Activated naive CD4-positive, alpha-beta T cell treated with anti-CD3 and anti-CD28 coated beads, Interleukin-2, amount 10 ng/mL, durations not matched to agents 7 days and 5 days (primary cell): ENCODE measurements around the gene CDK9.

ENCODE experiments used
- CTCF ChIA-PET: fragments of 350-600 bp; sonication (Branson Sonifier 250); formaldehyde crosslinking; loops from one replicate; lab custom pipeline; 2021; ENCODE audit warnings: antibody characterized with exemption; lab: Charles Lee
- DNase-seq: peaks from one replicate; pipeline ENCODE4 v3.0.0-alpha.2; 2020
- H3K27ac Mint-ChIP-seq: one replicate; pipeline ENCODE4 v1.8.0; 2021; ENCODE audit warnings: mild to moderate bottlenecking, moderate library complexity, mixed read lengths
- H3K27me3 Mint-ChIP-seq: one replicate; pipeline ENCODE4 v1.8.0; 2021; ENCODE audit warnings: mild to moderate bottlenecking, mixed read lengths
- H3K36me3 Mint-ChIP-seq: one replicate; pipeline ENCODE4 v1.8.0; 2021; ENCODE audit warnings: mixed read lengths
- H3K4me1 Mint-ChIP-seq: one replicate; pipeline ENCODE4 v1.8.0; 2021; ENCODE audit warnings: mixed read lengths
- H3K4me3 Mint-ChIP-seq: one replicate; pipeline ENCODE4 v1.8.0; 2021; ENCODE audit warnings: mild to moderate bottlenecking, moderate library complexity, mixed read lengths
- H3K9me3 Mint-ChIP-seq: one replicate; pipeline ENCODE4 v1.8.0; 2021; ENCODE audit warnings: mixed read lengths

The CDK9 gene

GRCh38 chr9:127785933-127786772 lies at the start of gene CDK9:
TSS of gene CDK9 (plus strand) at chr9:127786034. CDS start at chr9:127786149, 115 bp downstream.
- CTCF ChIA-PET: interaction anchor here (0.7 to 4.4 kb wide), 9 partner anchors 10 to 131 kb away, joined by 3 to 34 read pairs (median 7); partner anchors contain the start of genes ST6GALNAC4 and TOR2A
- Mint-ChIP-seq H3K4me1 (peaks cover 74% of the 10 kb centered on the region), H3K9me3 (no peaks in the 10 kb centered on the region), H3K4me3 (peak within 1 kb of the TSS; percentile 95), H3K27ac (peak within 1 kb of the TSS; percentile 96), H3K27me3 (no peaks in the 10 kb centered on the region), H3K36me3 (peaks cover 39% of the 10 kb centered on the region)
- DNase-seq: peak; percentile 92

DNA sequence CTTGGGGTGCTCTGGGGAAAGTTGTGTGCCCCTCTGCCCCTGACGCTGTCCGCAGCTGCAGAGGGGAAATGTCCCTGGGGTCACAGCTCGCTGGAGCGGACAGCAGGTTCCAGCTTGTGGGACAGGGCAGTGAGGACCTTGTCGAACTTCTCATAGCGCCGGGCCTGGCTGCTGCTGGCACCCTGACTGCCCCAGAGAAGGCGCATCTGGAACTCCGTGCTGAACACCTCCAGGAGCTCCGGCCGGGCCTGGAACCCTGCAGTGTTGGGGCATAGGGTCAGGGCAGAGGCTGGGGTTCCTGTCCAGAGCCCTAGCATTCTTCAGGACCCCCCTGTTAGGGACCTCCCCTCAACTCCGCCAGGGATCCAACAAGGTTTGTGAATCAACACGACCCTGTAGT lies 47.2 kb upstream of the CDK9 start:
- CTCF ChIA-PET: interaction anchor here (0.9 to 3.0 kb wide), 2 partner anchors 46 to 131 kb away, joined by 3 to 13 read pairs; no protein-coding TSS in a partner anchor
- Mint-ChIP-seq H3K27ac (no peak overlapping the region), H3K4me1 (peaks cover 26% of the 10 kb centered on the region), H3K27me3 (no peaks in the 10 kb centered on the region), H3K4me3 (no peak overlapping the region), H3K36me3 (peaks cover 29% of the 10 kb centered on the region), H3K9me3 (no peaks in the 10 kb centered on the region)
- no peak for DNase-seq

DNA sequence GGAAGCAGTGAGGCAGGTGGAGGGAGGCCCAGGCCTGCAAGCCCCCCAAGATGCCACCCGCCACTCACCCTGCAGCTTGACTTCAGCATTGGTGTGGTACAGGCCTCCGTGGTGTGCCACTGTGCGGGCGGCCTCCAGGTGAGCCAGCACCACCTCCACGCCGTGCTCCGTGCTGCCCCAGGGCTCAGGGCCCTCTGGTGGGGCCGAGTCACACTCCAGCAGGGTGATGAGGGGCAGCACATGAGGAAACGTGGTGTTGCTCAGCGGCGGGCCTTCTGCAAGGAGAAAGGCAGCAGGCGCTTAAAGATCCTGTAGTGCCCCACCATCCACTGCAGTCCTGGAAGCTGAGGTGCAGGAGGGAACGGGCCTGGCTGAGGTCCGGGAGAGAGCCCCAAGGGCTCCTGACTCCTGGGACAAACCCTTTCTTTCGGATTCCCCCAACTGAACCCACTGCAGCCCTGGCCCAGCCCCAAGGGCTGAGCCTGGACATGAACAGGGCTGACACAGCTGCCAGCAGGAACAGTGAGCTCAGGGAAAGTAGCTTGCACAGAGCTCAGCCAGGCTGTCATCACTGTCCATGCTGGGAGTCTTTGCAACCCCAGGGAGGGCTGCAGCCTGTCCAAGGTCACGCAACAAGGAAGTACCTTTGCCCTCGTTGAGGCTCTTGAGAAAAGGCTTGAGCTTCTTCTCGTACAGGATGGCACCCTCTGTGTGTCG lies 46.1 kb upstream of the CDK9 start:
- H3K36me3 Mint-ChIP-seq: peaks cover 30% of the 10 kb centered on the region
- CTCF ChIA-PET: interaction anchor here (1.8 to 3.0 kb wide), 2 partner anchors 45 to 130 kb away, joined by 5 to 13 read pairs; no protein-coding TSS in a partner anchor
- no peak overlapping the region for H3K27ac Mint-ChIP-seq
- no peaks in the 10 kb centered on the region for H3K27me3 Mint-ChIP-seq
- no peaks in the 10 kb centered on the region for H3K9me3 Mint-ChIP-seq
- H3K4me1 Mint-ChIP-seq: peaks cover 16% of the 10 kb centered on the region
- DNase-seq: no peak
- no peak overlapping the region for H3K4me3 Mint-ChIP-seq

- Mint-ChIP-seq H3K4me3 (no peak overlapping the region), H3K9me3 (no peaks in the 10 kb centered on the region), H3K4me1 (peaks cover 5% of the 10 kb centered on the region), H3K27me3 (no peaks in the 10 kb centered on the region), H3K36me3 (peaks cover 41% of the 10 kb centered on the region), H3K27ac (no peak overlapping the region)
- no peak for DNase-seq
- CTCF ChIA-PET: interaction anchor here (1.4 kb wide), 1 partner anchor 128 kb away, joined by 3 read pairs; no protein-coding TSS in a partner anchor
Measured at GRCh38 chr9:127741831-127742434, 43.9 kb upstream of the CDK9 start.

- DNase-seq: no peak
- CTCF ChIA-PET: interaction anchor here (1.4 kb wide), 1 partner anchor 127 kb away, joined by 3 read pairs; no protein-coding TSS in a partner anchor
- H3K4me3 Mint-ChIP-seq: no peak overlapping the region
- peaks cover 44% of the 10 kb centered on the region for H3K36me3 Mint-ChIP-seq
- peaks cover 7% of the 10 kb centered on the region for H3K4me1 Mint-ChIP-seq
- H3K27me3 Mint-ChIP-seq: no peaks in the 10 kb centered on the region
- no peak overlapping the region for H3K27ac Mint-ChIP-seq
- no peaks in the 10 kb centered on the region for H3K9me3 Mint-ChIP-seq
Measured at GRCh38 chr9:127742435-127743088, 43.3 kb upstream of the CDK9 start.

DNA sequence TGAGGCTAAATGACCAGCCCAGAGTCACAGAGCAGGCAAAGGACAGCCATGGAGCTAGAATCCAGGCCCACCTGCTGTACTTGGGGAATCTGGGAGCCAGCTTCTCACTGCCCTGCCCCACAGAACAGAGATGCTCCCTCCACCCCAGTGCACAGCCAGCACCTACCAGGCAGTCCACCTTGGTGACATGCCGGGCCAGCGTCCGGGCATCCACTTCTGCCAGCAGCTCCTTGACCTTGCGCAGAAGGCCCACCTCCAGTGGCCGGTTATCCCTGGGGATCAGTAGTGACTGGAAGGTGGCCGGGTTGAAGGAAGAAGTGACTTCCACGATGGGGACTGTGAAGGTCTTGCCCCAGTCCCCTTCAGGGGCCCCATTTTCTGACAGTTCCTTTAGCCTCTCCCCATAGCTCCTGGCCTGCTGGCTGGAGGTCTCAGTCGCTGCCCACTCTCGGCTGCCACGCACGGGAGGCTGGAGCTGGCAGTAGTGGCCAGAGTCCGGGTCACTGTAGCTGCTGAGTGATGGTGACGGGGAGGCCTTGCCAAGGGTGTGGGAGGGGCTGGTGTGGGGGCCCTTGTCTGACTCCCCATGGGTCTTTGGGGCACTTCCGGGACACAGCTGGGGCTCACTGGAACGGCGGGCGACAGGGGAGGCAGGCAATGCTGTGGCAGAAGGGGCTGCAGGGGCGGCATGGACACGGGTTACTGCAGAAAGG lies 41.3 kb upstream of the CDK9 start:
- DNase-seq: no peak
- Mint-ChIP-seq H3K27ac (no peak overlapping the region), H3K4me1 (peaks cover 11% of the 10 kb centered on the region), H3K36me3 (peaks cover 51% of the 10 kb centered on the region), H3K27me3 (no peaks in the 10 kb centered on the region), H3K9me3 (no peaks in the 10 kb centered on the region), H3K4me3 (no peak overlapping the region)
- CTCF ChIA-PET: interaction anchor here (0.8 to 1.6 kb wide), 2 partner anchors 10 to 176 kb away, joined by 3 to 4 read pairs; partner anchors contain the start of gene TOR2A

DNA sequence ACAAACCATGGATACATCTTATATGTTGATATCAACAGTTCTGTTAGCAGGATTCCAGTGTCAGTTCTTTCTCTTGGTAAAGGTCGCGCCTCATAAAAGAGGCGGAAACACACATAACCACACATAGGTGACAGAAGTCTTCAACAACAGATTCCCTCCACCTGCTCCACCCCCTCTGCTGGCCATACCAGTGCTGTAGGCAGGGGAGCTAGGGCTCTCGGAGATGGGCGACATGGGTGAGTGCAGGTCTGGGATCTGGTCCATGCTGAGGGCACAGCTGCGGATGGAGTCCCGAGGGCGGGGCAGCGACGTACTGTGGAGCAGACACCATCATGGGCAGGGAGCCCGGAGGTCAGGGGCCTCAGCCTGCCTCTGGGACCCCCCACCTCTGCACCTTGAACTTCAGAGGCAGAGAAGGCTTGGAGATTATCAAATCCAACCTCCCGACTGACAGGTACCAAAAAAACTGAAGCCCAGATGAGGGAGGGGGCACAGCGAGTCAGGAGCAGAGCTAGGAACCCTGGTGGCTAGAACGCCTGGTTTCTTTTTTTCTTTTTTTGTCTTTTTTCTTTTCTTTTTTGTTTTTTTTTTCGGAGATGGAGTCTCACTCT lies 38.8 kb upstream of the CDK9 start:
- no peaks in the 10 kb centered on the region for H3K27me3 Mint-ChIP-seq
- peak; percentile 55 for DNase-seq
- H3K27ac Mint-ChIP-seq: peak overlapping the region; percentile 81
- H3K4me1 Mint-ChIP-seq: peaks cover 11% of the 10 kb centered on the region
- H3K4me3 Mint-ChIP-seq: no peak overlapping the region
- no peaks in the 10 kb centered on the region for H3K9me3 Mint-ChIP-seq
- CTCF ChIA-PET: interaction anchor here (1.3 kb wide), 1 partner anchor 12 kb away, joined by 4 read pairs; the partner anchor contains the start of gene TOR2A
- peaks cover 58% of the 10 kb centered on the region for H3K36me3 Mint-ChIP-seq

DNA sequence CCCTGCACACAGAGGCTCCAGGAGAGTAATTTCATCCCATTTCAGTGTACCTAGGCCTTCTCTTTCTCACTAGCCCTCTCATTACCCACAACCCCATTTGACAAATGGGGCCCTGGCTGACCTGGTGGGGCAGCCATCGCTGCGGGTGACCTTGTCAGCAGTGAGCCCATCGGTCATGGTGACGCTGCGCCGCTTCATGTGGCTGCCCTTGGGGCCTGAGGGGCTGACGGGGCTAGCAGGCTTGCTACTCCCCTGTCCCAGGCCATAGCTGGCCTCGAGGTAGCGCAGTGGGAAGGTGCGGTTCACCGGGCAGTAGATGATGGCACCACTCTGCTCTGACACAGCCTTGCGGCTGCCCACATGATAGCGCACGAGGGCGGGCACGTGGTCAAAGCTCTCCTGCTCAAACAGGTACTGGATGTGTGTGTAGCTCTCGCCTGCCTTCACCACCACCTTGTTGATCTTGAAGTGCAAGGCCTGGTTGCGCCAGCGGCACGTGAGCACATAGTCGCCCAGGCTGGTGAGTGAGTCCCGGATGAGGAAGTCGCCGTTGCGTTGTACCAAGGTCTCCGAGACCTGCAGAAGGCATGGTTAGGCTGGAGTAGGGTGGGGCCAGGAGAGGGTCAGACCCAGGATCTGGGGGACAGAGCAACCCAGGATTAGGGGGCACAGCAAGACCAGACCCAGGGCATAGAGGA lies 36.6 kb upstream of the CDK9 start:
- Mint-ChIP-seq H3K27me3 (no peaks in the 10 kb centered on the region), H3K4me3 (no peak overlapping the region), H3K9me3 (no peaks in the 10 kb centered on the region), H3K36me3 (peaks cover 50% of the 10 kb centered on the region), H3K4me1 (peaks cover 11% of the 10 kb centered on the region), H3K27ac (no peak overlapping the region)
- no peak for DNase-seq
- CTCF ChIA-PET: no interaction called here

- CTCF ChIA-PET: no interaction called here
- DNase-seq: peak; percentile 40
- Mint-ChIP-seq H3K4me3 (no peak overlapping the region), H3K36me3 (peaks cover 41% of the 10 kb centered on the region), H3K27me3 (no peaks in the 10 kb centered on the region), H3K27ac (no peak overlapping the region), H3K4me1 (peaks cover 11% of the 10 kb centered on the region), H3K9me3 (no peaks in the 10 kb centered on the region)
Measured at GRCh38 chr9:127751269-127752054, 34.4 kb upstream of the CDK9 start.

- no peak overlapping the region for H3K27ac Mint-ChIP-seq
- DNase-seq: no peak
- H3K4me1 Mint-ChIP-seq: no peaks in the 10 kb centered on the region
- peaks cover 32% of the 10 kb centered on the region for H3K36me3 Mint-ChIP-seq
- no peaks in the 10 kb centered on the region for H3K9me3 Mint-ChIP-seq
- no peaks in the 10 kb centered on the region for H3K27me3 Mint-ChIP-seq
- CTCF ChIA-PET: no interaction called here
- H3K4me3 Mint-ChIP-seq: no peak overlapping the region
Measured at GRCh38 chr9:127753148-127753547, 32.7 kb upstream of the CDK9 start.

GRCh38 chr9:127753622-127754021 lies 32.2 kb upstream of the CDK9 start:
- CTCF ChIA-PET: no interaction called here
- Mint-ChIP-seq H3K36me3 (peaks cover 30% of the 10 kb centered on the region), H3K4me1 (no peaks in the 10 kb centered on the region), H3K9me3 (no peaks in the 10 kb centered on the region), H3K4me3 (no peak overlapping the region), H3K27ac (no peak overlapping the region), H3K27me3 (no peaks in the 10 kb centered on the region)
- no peak for DNase-seq
